NCI-H524 treated with DMSO at 0.1 percent for 48 hours (cell line): ENCODE measurements around the gene COL4A5.
"Not testable (repeated sequence)": the region's sequence is repeated elsewhere in the genome, so short reads cannot be mapped to it uniquely, and the experiment has no call there.

Experiments
- DNase-seq: peaks from one replicate; lab custom pipeline; 2025; lab: John Stamatoyannopoulos, UW

The COL4A5 gene

GRCh38 chrX:108456971-108457477 is 17.4 kb downstream of the COL4A5 start:
- no peak for DNase-seq

- no peak for DNase-seq
Measured at GRCh38 chrX:108464604-108465003, 25.0 kb downstream of the COL4A5 start.

GRCh38 chrX:108468486-108468885 is 28.8 kb downstream of the COL4A5 start:
- DNase-seq: no peak

- DNase-seq: no peak
Measured at GRCh38 chrX:108473979-108474378, 34.3 kb downstream of the COL4A5 start.

- DNase-seq: not testable (repeated sequence)
Measured at GRCh38 chrX:108481528-108481927, 41.9 kb downstream of the COL4A5 start.

- DNase-seq: no peak
Measured at GRCh38 chrX:108484251-108484650, 44.6 kb downstream of the COL4A5 start.

GRCh38 chrX:108485960-108486359 is 46.3 kb downstream of the COL4A5 start:
- DNase-seq: no peak

- no peak for DNase-seq
Measured at GRCh38 chrX:108494406-108495090, 54.9 kb downstream of the COL4A5 start.

- DNase-seq: no peak
Measured at GRCh38 chrX:108511721-108512120, 72.1 kb downstream of the COL4A5 start.

GRCh38 chrX:108516184-108516583 is 76.5 kb downstream of the COL4A5 start:
- no peak for DNase-seq

- DNase-seq: no peak
Measured at GRCh38 chrX:108527724-108528123, 88.1 kb downstream of the COL4A5 start.

GRCh38 chrX:108537005-108537404 is 97.4 kb downstream of the COL4A5 start:
- DNase-seq: no peak

GRCh38 chrX:108541286-108541685 is 101.6 kb downstream of the COL4A5 start:
- no peak for DNase-seq

GRCh38 chrX:108557580-108557979 is 117.9 kb downstream of the COL4A5 start:
- DNase-seq: no peak

- DNase-seq: no peak
Measured at GRCh38 chrX:108558217-108558616, 118.6 kb downstream of the COL4A5 start.

- DNase-seq: no peak
Measured at GRCh38 chrX:108573136-108573535, 133.5 kb downstream of the COL4A5 start.

GRCh38 chrX:108582151-108582550 is 142.5 kb downstream of the COL4A5 start:
- DNase-seq: no peak

- no peak for DNase-seq
Measured at GRCh38 chrX:108584617-108585211, 145.1 kb downstream of the COL4A5 start.

- DNase-seq: no peak
Measured at GRCh38 chrX:108590496-108590895, 150.9 kb downstream of the COL4A5 start.

GRCh38 chrX:108601276-108601675 is 161.6 kb downstream of the COL4A5 start:
- DNase-seq: no peak

- no peak for DNase-seq
Measured at GRCh38 chrX:108610141-108610540, 170.5 kb downstream of the COL4A5 start.

- no peak for DNase-seq
Measured at GRCh38 chrX:108614616-108615015, 175.0 kb downstream of the COL4A5 start.

GRCh38 chrX:108640817-108641216 is 201.2 kb downstream of the COL4A5 start:
- DNase-seq: no peak
